HG02759 (cell line): ENCODE results near the gene UNC5A.

Source experiments
- ATAC-seq: cut with Tn5 transposase; IDR thresholded peaks from one replicate; pipeline ENCODE4 v1.9.1; 2021; ENCODE audit warnings: mild to moderate bottlenecking, moderate library complexity; ENCODE audit not compliant: unreplicated experiment

The UNC5A gene

GRCh38 chr5:176916337-176916736 is 106.0 kb downstream of the UNC5A start:
- no peak for ATAC-seq

- ATAC-seq, result no peak
Measured at GRCh38 chr5:176918613-176919012, 108.3 kb downstream of the UNC5A start.

- ATAC-seq, result no peak
Measured at GRCh38 chr5:176921714-176922113, 111.4 kb downstream of the UNC5A start.

- no peak for ATAC-seq
Measured at GRCh38 chr5:176922817-176923216, 112.5 kb downstream of the UNC5A start.

GRCh38 chr5:176927562-176927961 is 117.2 kb downstream of the UNC5A start:
- ATAC-seq, result no peak

GRCh38 chr5:176929654-176930053 is 119.3 kb downstream of the UNC5A start:
- no peak for ATAC-seq
